ENCODE measurements around the gene NRXN3.

DNA sequence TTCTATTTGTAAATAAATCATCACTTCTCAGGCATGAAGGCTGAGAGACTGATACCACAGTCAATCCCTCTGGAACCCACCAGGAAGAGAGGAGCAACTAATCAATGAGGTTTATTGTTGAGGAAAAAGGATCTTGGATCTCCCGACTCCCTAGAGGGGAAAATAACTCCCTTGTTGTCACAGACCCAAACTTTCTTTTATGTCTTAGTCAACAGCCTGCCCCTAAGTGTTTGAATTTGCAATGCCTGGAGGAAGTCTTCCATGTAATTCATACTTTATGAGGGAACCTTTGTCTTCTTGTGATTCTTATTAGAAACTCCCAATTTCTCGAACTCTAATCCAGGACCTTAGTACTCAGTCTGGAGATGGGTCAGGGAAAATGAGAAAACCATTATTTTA is 1235.3 kb downstream of the NRXN3 start:
- TF ChIP-seq, protein P1, sequence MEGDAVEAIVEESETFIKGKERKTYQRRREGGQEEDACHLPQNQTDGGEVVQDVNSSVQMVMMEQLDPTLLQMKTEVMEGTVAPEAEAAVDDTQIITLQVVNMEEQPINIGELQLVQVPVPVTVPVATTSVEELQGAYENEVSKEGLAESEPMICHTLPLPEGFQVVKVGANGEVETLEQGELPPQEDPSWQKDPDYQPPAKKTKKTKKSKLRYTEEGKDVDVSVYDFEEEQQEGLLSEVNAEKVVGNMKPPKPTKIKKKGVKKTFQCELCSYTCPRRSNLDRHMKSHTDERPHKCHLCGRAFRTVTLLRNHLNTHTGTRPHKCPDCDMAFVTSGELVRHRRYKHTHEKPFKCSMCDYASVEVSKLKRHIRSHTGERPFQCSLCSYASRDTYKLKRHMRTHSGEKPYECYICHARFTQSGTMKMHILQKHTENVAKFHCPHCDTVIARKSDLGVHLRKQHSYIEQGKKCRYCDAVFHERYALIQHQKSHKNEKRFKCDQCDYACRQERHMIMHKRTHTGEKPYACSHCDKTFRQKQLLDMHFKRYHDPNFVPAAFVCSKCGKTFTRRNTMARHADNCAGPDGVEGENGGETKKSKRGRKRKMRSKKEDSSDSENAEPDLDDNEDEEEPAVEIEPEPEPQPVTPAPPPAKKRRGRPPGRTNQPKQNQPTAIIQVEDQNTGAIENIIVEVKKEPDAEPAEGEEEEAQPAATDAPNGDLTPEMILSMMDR (IDR thresholded peaks at IDR 0.05): no peak
- no peak for TF ChIP-seq POLR2A (IDR thresholded peaks at IDR 0.05)

Measured in body of pancreas (tissue), 4 donors.